NT2/D1 (cell line): ENCODE data around the gene TMPRSS11D.

Experiments
- SUZ12 ChIP-seq: IDR thresholded peaks from 2 replicates; pipeline ENCODE4 v1.6.1; 2011; ENCODE audit not compliant: insufficient read length, insufficient read depth; ENCODE audit errors: extremely low read depth
- YY1 ChIP-seq: IDR thresholded peaks from 2 replicates; pipeline ENCODE4 v1.6.1; 2011; ENCODE audit not compliant: insufficient read length, insufficient read depth
- ZNF274 ChIP-seq: IDR thresholded peaks from 2 replicates; pipeline ENCODE4 v1.6.1; 2011; ENCODE audit warnings: mild to moderate bottlenecking, low read depth, low read length

- TF ChIP-seq YY1 (no peak), SUZ12 (no peak), ZNF274 (no peak)
Observed at GRCh38 chr4:67910585-67910905, 26.7 kb upstream of the TMPRSS11D start.
